H9 (cell line): Measurements from ENCODE around the gene NPTXR. TPM values are rescaled to one million over a fixed set of nuclear protein-coding genes. Genes with fewer than 3 reads are reported as not detected.
A peak's percentile ranks its signal among the peaks of the same experiment; 100 is the strongest.

ENCODE experiments used
- DNase-seq: peaks from one replicate; pipeline ENCODE4 v3.0.0-alpha.2; 2017
- H2AFZ ChIP-seq: one replicate; pipeline ENCODE4 v1.6.1; 2013; ENCODE audit warnings: mild to moderate bottlenecking, low read length, control low read depth, moderate library complexity
- H2AK5ac ChIP-seq: 2 replicates; pipeline ENCODE4 v1.6.1; 2013; ENCODE audit warnings: low read length, control low read depth, mixed read lengths; ENCODE audit not compliant: insufficient read length
- H2BK120ac ChIP-seq: one replicate; pipeline ENCODE4 v1.6.1; 2013; ENCODE audit warnings: low read depth, mild to moderate bottlenecking, low read length, control low read depth, inconsistent platforms; ENCODE audit not compliant: poor library complexity, severe bottlenecking
- H2BK12ac ChIP-seq: 2 replicates; pipeline ENCODE4 v1.6.1; 2013; ENCODE audit warnings: low read length, control low read depth, mixed read lengths, low read depth; ENCODE audit not compliant: insufficient read length
- H2BK15ac ChIP-seq: 2 replicates; pipeline ENCODE4 v1.6.1; 2013; ENCODE audit warnings: low read depth, low read length, control low read depth
- H2BK20ac ChIP-seq: one replicate; pipeline ENCODE4 v1.6.1; 2013; ENCODE audit warnings: low read depth, mild to moderate bottlenecking, low read length, control low read depth, inconsistent platforms; ENCODE audit not compliant: poor library complexity, severe bottlenecking
- H2BK5ac ChIP-seq: 2 replicates; pipeline ENCODE4 v1.6.1; 2013; ENCODE audit warnings: low read length, control low read depth, mixed read lengths; ENCODE audit not compliant: insufficient read length
- H3K14ac ChIP-seq: 2 replicates; pipeline ENCODE4 v1.6.1; 2013; ENCODE audit warnings: low read length, control low read depth; ENCODE audit not compliant: insufficient read depth
- H3K18ac ChIP-seq: 2 replicates; pipeline ENCODE4 v1.6.1; 2013; ENCODE audit warnings: low read depth, mild to moderate bottlenecking, mixed read lengths, low read length, control low read depth; ENCODE audit not compliant: insufficient read length
- H3K23ac ChIP-seq: 2 replicates; pipeline ENCODE4 v1.6.1; 2013; ENCODE audit warnings: low read length, control low read depth, mixed read lengths, low read depth; ENCODE audit not compliant: insufficient read length
- H3K23me2 ChIP-seq: 2 replicates; pipeline ENCODE4 v1.6.1; 2013; ENCODE audit warnings: low read depth, mild to moderate bottlenecking, mixed read lengths, low read length, control low read depth; ENCODE audit not compliant: insufficient read length, poor library complexity, severe bottlenecking
- H3K27ac ChIP-seq: 2 replicates; pipeline ENCODE4 v1.5.1; 2013; ENCODE audit warnings: low read length, control low read depth, mixed read lengths, low read depth; ENCODE audit not compliant: insufficient read length
- H3K27me3 ChIP-seq: 2 replicates; pipeline ENCODE4 v1.6.1; 2013; ENCODE audit warnings: low read length, control low read depth, inconsistent platforms; ENCODE audit not compliant: insufficient read depth
- H3K4ac ChIP-seq: 2 replicates; pipeline ENCODE4 v1.6.1; 2013; ENCODE audit warnings: low read depth, mild to moderate bottlenecking, control low read depth, inconsistent platforms, low read length, moderate library complexity
- H3K4me1 ChIP-seq: 2 replicates; pipeline ENCODE4 v1.6.1; 2013; ENCODE audit warnings: low read length, control low read depth, inconsistent platforms; ENCODE audit not compliant: insufficient read depth
- H3K4me2 ChIP-seq: 2 replicates; pipeline ENCODE4 v1.6.1; 2013; ENCODE audit warnings: low read length, control low read depth, mixed read lengths; ENCODE audit not compliant: insufficient read length, insufficient read depth
- H3K56ac ChIP-seq: 2 replicates; pipeline ENCODE4 v1.6.1; 2013; ENCODE audit warnings: low read depth, mild to moderate bottlenecking, mixed read lengths, low read length, control low read depth; ENCODE audit not compliant: insufficient read length
- H3K79me1 ChIP-seq: 2 replicates; pipeline ENCODE4 v1.6.1; 2013; ENCODE audit warnings: low read depth, mild to moderate bottlenecking, moderate library complexity, low read length, control low read depth, inconsistent platforms; ENCODE audit not compliant: insufficient read depth, poor library complexity, severe bottlenecking
- H3K79me2 ChIP-seq: 2 replicates; pipeline ENCODE4 v1.6.1; 2013; ENCODE audit warnings: low read length, control low read depth, inconsistent platforms; ENCODE audit not compliant: insufficient read depth
- H3K9ac ChIP-seq: 2 replicates; pipeline ENCODE4 v1.6.1; 2013; ENCODE audit warnings: low read length, control low read depth, mixed read lengths; ENCODE audit not compliant: insufficient read length; ENCODE audit errors: extremely low read depth
- H3K9me3 ChIP-seq: one replicate; pipeline ENCODE4 v1.6.1; 2013; ENCODE audit warnings: low read depth, low read length, inconsistent platforms; ENCODE audit not compliant: control insufficient read depth
- H3T11ph ChIP-seq: one replicate; pipeline ENCODE4 v1.6.1; 2013; ENCODE audit warnings: mild to moderate bottlenecking, low read length, control low read depth, inconsistent platforms
- H4K20me1 ChIP-seq: one replicate; pipeline ENCODE4 v1.6.1; 2013; ENCODE audit not compliant: control insufficient read depth, insufficient read length, insufficient read depth
- H4K5ac ChIP-seq: 2 replicates; pipeline ENCODE4 v1.6.1; 2013; ENCODE audit warnings: low read depth, mild to moderate bottlenecking, mixed read lengths, low read length, control low read depth; ENCODE audit not compliant: insufficient read length
- H4K8ac ChIP-seq: replicated peaks from 2 replicates; pipeline ENCODE4 v1.6.1; 2013; ENCODE audit warnings: low read length, control low read depth, mixed read lengths, low read depth; ENCODE audit not compliant: insufficient read length
- H4K91ac ChIP-seq: 2 replicates; pipeline ENCODE4 v1.6.1; 2013; ENCODE audit warnings: low read depth, mild to moderate bottlenecking, moderate library complexity, mixed read lengths, low read length, control low read depth; ENCODE audit not compliant: insufficient read length
- H3K27ac Mint-ChIP-seq, 3 experiments: 2 replicates in 2 of 3; 3 replicates in 1 of 3; pipeline ENCODE4 v1.8.0; 2020 to 2021; ENCODE audit warnings: mixed read lengths in 3 of 3, mild to moderate bottlenecking in 1 of 3, moderate library complexity in 1 of 3
- H3K27me3 Mint-ChIP-seq: 2 replicates; pipeline ENCODE4 v1.8.0; 2021; ENCODE audit warnings: low read depth, mild to moderate bottlenecking, moderate library complexity, mixed read lengths
- H3K36me3 Mint-ChIP-seq, 3 experiments: 2 replicates in 2 of 3; 3 replicates in 1 of 3; pipeline ENCODE4 v1.8.0; 2020 to 2021; ENCODE audit warnings: low read depth in 3 of 3, mixed read lengths in 3 of 3; ENCODE audit not compliant: insufficient read depth in 1 of 3
- H3K4me1 Mint-ChIP-seq, 2 experiments: 2 replicates each; pipeline ENCODE4 v1.8.0; 2020; ENCODE audit warnings: mixed read lengths in 2 of 2
- H3K4me3 Mint-ChIP-seq, 2 experiments: 2 replicates in 1 of 2; 3 replicates in 1 of 2; pipeline ENCODE4 v1.8.0; 2020 to 2021; ENCODE audit warnings: mild to moderate bottlenecking in 2 of 2, mixed read lengths in 2 of 2, moderate library complexity in 1 of 2
- H3K9me3 Mint-ChIP-seq, 2 experiments: 2 replicates in 1 of 2; 3 replicates in 1 of 2; pipeline ENCODE4 v1.8.0; 2020; ENCODE audit warnings: mild to moderate bottlenecking in 2 of 2, mixed read lengths in 2 of 2, moderate library complexity in 1 of 2
- WGBS: extraction: QIAGEN DNeasy Blood & Tissue Kit; methylation state at CpG from one replicate; pipeline ENCODE4 v1.1.7; 2013; ENCODE audit warnings: missing lambda C conversion rate, low lambda C conversion rate, mixed read lengths; ENCODE audit not compliant: insufficient read length; ENCODE audit errors: extremely low coverage; 5-methylcytosine and 5-hydroxymethylcytosine counted together
- total RNA-seq: library from RNA; stranded (reverse); gene quantifications from 2 replicates; pipeline ENCODE4 v1.2.1, GENCODE V29; 2021
- TF ChIP-seq, protein P1 (sequence below): fragments of 200-600 bp; sonication (generic); conservative IDR thresholded peaks from 3 replicates; pipeline ENCODE4 v1.8.0; 2021; ENCODE audit warnings: antibody characterized with exemption, mild to moderate bottlenecking

NPTXR gene
- total RNA-seq, 1 experiment from 2014 or later: 8.1 TPM

DNA sequence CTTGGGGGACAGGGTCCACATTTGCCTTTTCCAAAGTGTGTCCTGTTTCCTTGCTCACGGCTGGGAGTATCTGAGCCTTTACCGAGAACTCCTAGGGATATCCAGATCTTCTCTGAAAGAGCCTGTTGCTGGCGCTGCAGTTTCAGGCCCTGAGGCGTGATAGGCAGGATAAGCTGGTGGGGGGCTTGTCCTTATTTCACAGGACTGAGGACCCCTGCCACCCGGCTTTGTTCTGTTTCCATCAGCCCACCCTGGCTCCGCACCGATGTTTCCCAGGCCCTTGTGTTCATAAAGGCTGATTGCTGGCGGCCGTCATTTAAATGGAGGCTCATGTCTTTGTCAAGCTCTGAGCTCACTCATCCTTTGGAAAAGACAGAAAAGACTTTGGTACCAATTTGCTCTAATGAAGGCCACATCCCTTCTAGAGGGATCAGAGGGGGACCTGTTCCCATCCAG, 9.4 kb upstream of the NPTXR start:
- H4K5ac ChIP-seq: no peak overlapping the region
- H2BK5ac ChIP-seq: no peak overlapping the region
- H3K14ac ChIP-seq: no peak overlapping the region
- Mint-ChIP-seq H3K36me3 (no peaks in the 10 kb centered on the region), H3K9me3 (no peaks in the 10 kb centered on the region), H3K27ac (peak overlapping the region in 1 of 3 experiments; percentile 52; a peak in 2 of 7 replicates), H3K4me1 (peaks cover 11 to 26% of the 10 kb centered on the region in 2 experiments), H3K27me3 (peaks cover 60% of the 10 kb centered on the region), H3K4me3 (no peak overlapping the region)
- H3K4ac ChIP-seq: no peak overlapping the region
- H2BK15ac ChIP-seq: no peak overlapping the region
- no peak for DNase-seq
- no peaks in the 10 kb centered on the region for H3K79me2 ChIP-seq
- no peak overlapping the region for H2AK5ac ChIP-seq
- H3K9me3 ChIP-seq: no peaks in the 10 kb centered on the region
- no peak overlapping the region for H3K56ac ChIP-seq
- H3K27ac ChIP-seq: no peak overlapping the region
- H3K18ac ChIP-seq: no peak overlapping the region
- H4K8ac ChIP-seq: no peak overlapping the region
- peaks cover 2% of the 10 kb centered on the region for H4K20me1 ChIP-seq
- H3K4me1 ChIP-seq: no peaks in the 10 kb centered on the region
- H3K4me2 ChIP-seq: no peak overlapping the region
- no peaks in the 10 kb centered on the region for H3K79me1 ChIP-seq
- H3K23me2 ChIP-seq: no peaks in the 10 kb centered on the region
- H3K9ac ChIP-seq: no peak overlapping the region
- no peak overlapping the region for H4K91ac ChIP-seq
- H3T11ph ChIP-seq: no peak overlapping the region
- no peak overlapping the region for H2BK12ac ChIP-seq
- no CpG with 5 or more reads among the region's 9 CpGs for WGBS
- no peak overlapping the region for H2BK120ac ChIP-seq
- H3K27me3 ChIP-seq: no peaks in the 10 kb centered on the region
- no peak overlapping the region for H2BK20ac ChIP-seq
- no peak overlapping the region for H2AFZ ChIP-seq
- TF ChIP-seq, protein P1, sequence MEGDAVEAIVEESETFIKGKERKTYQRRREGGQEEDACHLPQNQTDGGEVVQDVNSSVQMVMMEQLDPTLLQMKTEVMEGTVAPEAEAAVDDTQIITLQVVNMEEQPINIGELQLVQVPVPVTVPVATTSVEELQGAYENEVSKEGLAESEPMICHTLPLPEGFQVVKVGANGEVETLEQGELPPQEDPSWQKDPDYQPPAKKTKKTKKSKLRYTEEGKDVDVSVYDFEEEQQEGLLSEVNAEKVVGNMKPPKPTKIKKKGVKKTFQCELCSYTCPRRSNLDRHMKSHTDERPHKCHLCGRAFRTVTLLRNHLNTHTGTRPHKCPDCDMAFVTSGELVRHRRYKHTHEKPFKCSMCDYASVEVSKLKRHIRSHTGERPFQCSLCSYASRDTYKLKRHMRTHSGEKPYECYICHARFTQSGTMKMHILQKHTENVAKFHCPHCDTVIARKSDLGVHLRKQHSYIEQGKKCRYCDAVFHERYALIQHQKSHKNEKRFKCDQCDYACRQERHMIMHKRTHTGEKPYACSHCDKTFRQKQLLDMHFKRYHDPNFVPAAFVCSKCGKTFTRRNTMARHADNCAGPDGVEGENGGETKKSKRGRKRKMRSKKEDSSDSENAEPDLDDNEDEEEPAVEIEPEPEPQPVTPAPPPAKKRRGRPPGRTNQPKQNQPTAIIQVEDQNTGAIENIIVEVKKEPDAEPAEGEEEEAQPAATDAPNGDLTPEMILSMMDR: no peak
- H3K23ac ChIP-seq: no peak overlapping the region
